ENCODE measurements around the gene OSCP1. TPM values are rescaled to one million over a fixed set of nuclear protein-coding genes. Genes with fewer than 3 reads are reported as not detected.

The OSCP1 gene
- total and polyA plus RNA-seq, 2 donors (not counting 3 experiments of a cell fraction or from before 2014, with no cell fraction given), result 4.6 to 8.3 TPM

GRCh38 chr1:36453600-36454388 lies 3.5 kb upstream of the OSCP1 start:
- intact Hi-C loops (cut with micrococcal nuclease), result no loop called here
- CTCF ChIA-PET, result interaction anchor here (1.1 kb wide), 1 partner anchor 10 kb away, joined by 3 read pairs; the partner anchor contains the start of gene MRPS15
- Histone ChIP-seq H3K4me2 (ENCODE audit: insufficient read depth, low read length) (no peak overlapping the region), H3K36me3 (ENCODE audit: control insufficient read depth in 2 of 2, extremely low read depth in 1 of 2, insufficient read depth in 2 of 2, low read length in 2 of 2) (peaks cover 16 to 20% of the 10 kb centered on the region in 2 experiments), H4K20me1 (replicated peaks; ENCODE audit: control insufficient read depth, extremely low read depth, insufficient read depth, low read length) (no peaks in the 10 kb centered on the region), H3K27ac (ENCODE audit: insufficient read depth, low read depth, low read length) (no peak overlapping the region), H3K9me1 (replicated peaks; ENCODE audit: control insufficient read depth, extremely low read depth, insufficient read depth, low read length) (no peaks in the 10 kb centered on the region), H3K79me2 (ENCODE audit: control insufficient read depth, insufficient read depth, low read length) (no peaks in the 10 kb centered on the region), H3K27me3 (ENCODE audit: control insufficient read depth in 2 of 2, insufficient read depth in 2 of 2, low read length in 2 of 2) (no peaks in the 10 kb centered on the region), H3K4me3 (replicated peaks in 1 of 3; ENCODE audit: insufficient read depth in 1 of 3, low read depth in 1 of 3, low read length in 3 of 3) (no peak overlapping the region), H3K9me3 (replicated peaks; ENCODE audit: control insufficient read depth, insufficient read depth, low read length) (no peaks in the 10 kb centered on the region), H3K4me1 (ENCODE audit: control insufficient read depth, extremely low read depth, insufficient read depth, low read length) (peaks cover 4% of the 10 kb centered on the region), H3K9ac (replicated peaks; ENCODE audit: extremely low read depth, insufficient read depth, low read length) (no peak overlapping the region), H2AFZ (ENCODE audit: low read depth, low read length) (no peak overlapping the region)
- BruUV-seq (replicated peaks), result no TSS peak
- POLR2A ChIA-PET, result no interaction called here
- DNase-seq (ENCODE audit: low read depth, low spot score) (no peak), FAIRE-seq (no peak)
- TF ChIP-seq POLR2AphosphoS5 (IDR thresholded peaks at IDR 0.05; ENCODE audit: insufficient read depth, low read depth, low read length) (peak; percentile 12), FOS (IDR thresholded peaks at IDR 0.05; ENCODE audit: borderline replicate concordance, insufficient read depth, low read length) (no peak)
- dilution Hi-C loops (cut with MboI; ENCODE audit: extremely low pct_ligation_motif_present, low sequenced_read_pairs), result no loop called here

- FAIRE-seq, result no peak
- intact Hi-C loops (cut with micrococcal nuclease), result no loop called here
- POLR2A ChIA-PET, result no interaction called here
These were observed 2.8 kb upstream of the OSCP1 start for GRCh38 chr1:36453051-36453450.

More at GRCh38 chr1:36453051-36453450, 2.8 kb upstream of the OSCP1 start:
- dilution Hi-C loops (cut with MboI; ENCODE audit: extremely low pct_ligation_motif_present, low sequenced_read_pairs), result no loop called here
- Histone ChIP-seq H3K9ac (replicated peaks; ENCODE audit: extremely low read depth, insufficient read depth, low read length) (no peak overlapping the region), H3K4me2 (ENCODE audit: insufficient read depth, low read length) (no peak overlapping the region), H3K27ac (ENCODE audit: insufficient read depth, low read depth, low read length) (no peak overlapping the region), H2AFZ (ENCODE audit: low read depth, low read length) (no peak overlapping the region), H3K4me3 (replicated peaks in 1 of 3; ENCODE audit: insufficient read depth in 1 of 3, low read depth in 1 of 3, low read length in 3 of 3) (no peak overlapping the region), H3K4me1 (ENCODE audit: control insufficient read depth, extremely low read depth, insufficient read depth, low read length) (peaks cover 4% of the 10 kb centered on the region), H4K20me1 (replicated peaks; ENCODE audit: control insufficient read depth, extremely low read depth, insufficient read depth, low read length) (no peaks in the 10 kb centered on the region), H3K9me1 (replicated peaks; ENCODE audit: control insufficient read depth, extremely low read depth, insufficient read depth, low read length) (no peaks in the 10 kb centered on the region), H3K27me3 (ENCODE audit: control insufficient read depth in 2 of 2, insufficient read depth in 2 of 2, low read length in 2 of 2) (no peaks in the 10 kb centered on the region), H3K9me3 (replicated peaks; ENCODE audit: control insufficient read depth, insufficient read depth, low read length) (no peaks in the 10 kb centered on the region), H3K36me3 (ENCODE audit: control insufficient read depth in 2 of 2, extremely low read depth in 1 of 2, insufficient read depth in 2 of 2, low read length in 2 of 2) (peaks cover 16 to 20% of the 10 kb centered on the region in 2 experiments), H3K79me2 (ENCODE audit: control insufficient read depth, insufficient read depth, low read length) (no peaks in the 10 kb centered on the region)
- no TSS peak for BruUV-seq (replicated peaks)
- CTCF ChIA-PET, result no interaction called here
- no peak for DNase-seq (ENCODE audit: low read depth, low spot score)
- TF ChIP-seq GATA2 (IDR thresholded peaks at IDR 0.05; ENCODE audit: insufficient read depth, insufficient read length, low read depth, low read length) (no peak), POLR2A (IDR thresholded peaks at IDR 0.05; ENCODE audit: low read depth, low read length) (no peak), FOS (IDR thresholded peaks at IDR 0.05; ENCODE audit: borderline replicate concordance, insufficient read depth, low read length) (no peak), JUN (IDR thresholded peaks at IDR 0.05; ENCODE audit: borderline replicate concordance, insufficient read depth, insufficient read length, low read depth) (no peak), POLR2AphosphoS5 (IDR thresholded peaks at IDR 0.05; ENCODE audit: insufficient read depth, low read depth, low read length) (no peak), MAX (IDR thresholded peaks at IDR 0.05; ENCODE audit: insufficient read depth, insufficient read length) (no peak), MYC (IDR thresholded peaks at IDR 0.05; ENCODE audit: low read depth, low read length) (no peak), EZH2 (IDR thresholded peaks at IDR 0.05; ENCODE audit: borderline replicate concordance, low read depth, low read length, severe bottlenecking) (no peak)
- TF ChIP-seq, protein P1, sequence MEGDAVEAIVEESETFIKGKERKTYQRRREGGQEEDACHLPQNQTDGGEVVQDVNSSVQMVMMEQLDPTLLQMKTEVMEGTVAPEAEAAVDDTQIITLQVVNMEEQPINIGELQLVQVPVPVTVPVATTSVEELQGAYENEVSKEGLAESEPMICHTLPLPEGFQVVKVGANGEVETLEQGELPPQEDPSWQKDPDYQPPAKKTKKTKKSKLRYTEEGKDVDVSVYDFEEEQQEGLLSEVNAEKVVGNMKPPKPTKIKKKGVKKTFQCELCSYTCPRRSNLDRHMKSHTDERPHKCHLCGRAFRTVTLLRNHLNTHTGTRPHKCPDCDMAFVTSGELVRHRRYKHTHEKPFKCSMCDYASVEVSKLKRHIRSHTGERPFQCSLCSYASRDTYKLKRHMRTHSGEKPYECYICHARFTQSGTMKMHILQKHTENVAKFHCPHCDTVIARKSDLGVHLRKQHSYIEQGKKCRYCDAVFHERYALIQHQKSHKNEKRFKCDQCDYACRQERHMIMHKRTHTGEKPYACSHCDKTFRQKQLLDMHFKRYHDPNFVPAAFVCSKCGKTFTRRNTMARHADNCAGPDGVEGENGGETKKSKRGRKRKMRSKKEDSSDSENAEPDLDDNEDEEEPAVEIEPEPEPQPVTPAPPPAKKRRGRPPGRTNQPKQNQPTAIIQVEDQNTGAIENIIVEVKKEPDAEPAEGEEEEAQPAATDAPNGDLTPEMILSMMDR (IDR thresholded peaks at IDR 0.05; ENCODE audit: extremely low read depth in 1 of 2, insufficient read depth in 1 of 2, low read depth in 1 of 2, low read length in 2 of 2), result no peak

Data from endothelial cell of umbilical vein (primary cell).